GM23338 (cell line): Measurements from ENCODE around the gene RAB11A. TPM values are rescaled to one million over a fixed set of nuclear protein-coding genes. Genes with fewer than 3 reads are reported as not detected.

Experiments used
- ATAC-seq: fragments of 200-7000 bp; cut with Tn5 transposase; 3 replicates; pipeline ENCODE4 v1.9.1; 2020
- DNase-seq: peaks from one replicate; pipeline ENCODE4 v3.0.0-alpha.2; 2015; ENCODE audit warnings: low spot score
- H2AFZ ChIP-seq: fragments of 200-600 bp; sonication (generic); 2 replicates; pipeline ENCODE4 v1.8.0; 2016; ENCODE audit warnings: antibody characterized with exemption, mild to moderate bottlenecking, moderate library complexity
- H3F3A ChIP-seq: fragments of 200-600 bp; sonication (generic); replicated peaks from 2 replicates; pipeline ENCODE4 v1.8.0; 2017; ENCODE audit warnings: antibody characterized with exemption, mixed run types, low read depth
- H3K27ac ChIP-seq: fragments of 200-600 bp; sonication (generic); 2 replicates; pipeline ENCODE4 v1.6.1; 2016; ENCODE audit warnings: low read depth
- H3K27me3 ChIP-seq: fragments of 200-600 bp; sonication (generic); 2 replicates; pipeline ENCODE4 v1.8.0; 2016; ENCODE audit warnings: mild to moderate bottlenecking, mixed run types, moderate library complexity; ENCODE audit not compliant: insufficient read depth
- H3K36me3 ChIP-seq: fragments of 200-600 bp; sonication (generic); 2 replicates; pipeline ENCODE4 v1.8.0; 2016; ENCODE audit warnings: mild to moderate bottlenecking; ENCODE audit not compliant: insufficient read depth
- H3K4me1 ChIP-seq: fragments of 200-600 bp; sonication (generic); 2 replicates; pipeline ENCODE4 v1.8.0; 2016; ENCODE audit warnings: mild to moderate bottlenecking, moderate library complexity; ENCODE audit not compliant: insufficient read depth
- H3K4me2 ChIP-seq: fragments of 200-600 bp; sonication (generic); 2 replicates; pipeline ENCODE4 v1.7.1; 2017; ENCODE audit warnings: mixed run types
- H3K4me3 ChIP-seq: fragments of 200-600 bp; sonication (generic); 2 replicates; pipeline ENCODE4 v1.6.1; 2016; ENCODE audit warnings: mixed run types
- H3K79me2 ChIP-seq: fragments of 200-600 bp; sonication (generic); replicated peaks from 2 replicates; pipeline ENCODE4 v1.8.0; 2017; ENCODE audit warnings: mild to moderate bottlenecking; ENCODE audit not compliant: insufficient read depth
- H3K9me2 ChIP-seq: fragments of 200-600 bp; sonication (generic); 2 replicates; pipeline ENCODE4 v1.8.0; 2017; ENCODE audit not compliant: insufficient read depth
- H4K20me1 ChIP-seq: fragments of 200-600 bp; sonication (generic); replicated peaks from 2 replicates; pipeline ENCODE4 v1.8.0; 2017; ENCODE audit warnings: mild to moderate bottlenecking; ENCODE audit not compliant: insufficient read depth
- H3K27ac Mint-ChIP-seq: 2 replicates; pipeline ENCODE4 v1.8.0; 2020; ENCODE audit warnings: inconsistent platforms, mild to moderate bottlenecking, moderate library complexity, mixed read lengths
- H3K27me3 Mint-ChIP-seq: 3 replicates; pipeline ENCODE4 v1.8.0; 2022; ENCODE audit warnings: low read depth, mild to moderate bottlenecking, moderate library complexity, mixed read lengths, inconsistent platforms; ENCODE audit not compliant: insufficient read depth, poor library complexity
- H3K36me3 Mint-ChIP-seq: 3 replicates; pipeline ENCODE4 v1.8.0; 2021; ENCODE audit warnings: low read depth, mild to moderate bottlenecking, inconsistent platforms, moderate library complexity, mixed read lengths
- H3K4me1 Mint-ChIP-seq: 3 replicates; pipeline ENCODE4 v1.8.0; 2020; ENCODE audit warnings: mild to moderate bottlenecking, inconsistent platforms, mixed read lengths
- H3K4me3 Mint-ChIP-seq: 3 replicates; pipeline ENCODE4 v1.8.0; 2021; ENCODE audit warnings: moderate library complexity, mild to moderate bottlenecking, inconsistent platforms, mixed read lengths
- H3K9me3 Mint-ChIP-seq: 3 replicates; pipeline ENCODE4 v1.8.0; 2020; ENCODE audit warnings: moderate library complexity, mild to moderate bottlenecking, inconsistent platforms, mixed read lengths
- EZH2 ChIP-seq: fragments of 200-600 bp; sonication (generic); IDR thresholded peaks from one replicate; pipeline ENCODE4 v1.8.0; 2017; ENCODE audit warnings: antibody characterized with exemption, mild to moderate bottlenecking, low read depth; ENCODE audit not compliant: unreplicated experiment
- JUNB ChIP-seq: IDR thresholded peaks from one replicate; pipeline ENCODE4 v1.6.1; 2016; ENCODE audit warnings: antibody characterized with exemption; ENCODE audit not compliant: unreplicated experiment
- POLR2AphosphoS5 ChIP-seq: IDR thresholded peaks from 2 replicates; pipeline ENCODE4 v1.6.1; 2016; ENCODE audit warnings: antibody characterized with exemption, low read depth
- REST ChIP-seq: IDR thresholded peaks from one replicate; pipeline ENCODE4 v1.6.1; 2018; ENCODE audit warnings: antibody characterized with exemption; ENCODE audit not compliant: unreplicated experiment
- STAT1 ChIP-seq: IDR thresholded peaks from one replicate; pipeline ENCODE4 v1.6.1; 2016; ENCODE audit warnings: antibody characterized with exemption; ENCODE audit not compliant: unreplicated experiment
- ZNF114 ChIP-seq: fragments of 250-450 bp; sonication (Bioruptor Pico); IDR thresholded peaks from 2 replicates; pipeline ENCODE4 v1.5.0; 2020; ENCODE audit warnings: mild to moderate bottlenecking, moderate library complexity
- ZNF462 ChIP-seq: fragments of 250-450 bp; sonication (Bioruptor Pico); IDR thresholded peaks from 2 replicates; pipeline ENCODE4 v1.5.0; 2020; ENCODE audit warnings: mild to moderate bottlenecking, moderate library complexity
- polyA plus RNA-seq: library from polyadenylated mRNA; unstranded; fragments of >200 nt; fragmentation: Nextera tagmentation; extraction: Ambion mirVana; gene quantifications from 2 replicates; pipeline ENCODE4 v1.2.1, GENCODE V29; 2016
- total RNA-seq: library from RNA; depleted of rRNA; stranded (reverse); fragments of >200 nt; shearing (Covaris generic); gene quantifications from 2 replicates; pipeline ENCODE4 v1.2.3, GENCODE V29; 2014

RAB11A gene
- total and polyA plus RNA-seq, 2 experiments from 2014 or later: 251 to 369 TPM

GRCh38 chr15:65877749-65878148, 8.5 kb downstream of the RAB11A start (continued):
- TF ChIP-seq ZNF462 (CRISPR knock-in tag) (no peak), JUNB (no peak), STAT1 (no peak)

- Histone ChIP-seq H3K36me3 (peaks cover 31% of the 10 kb centered on the region), H3K4me1 (peaks cover 9% of the 10 kb centered on the region; the same call in 1 of the 2 replicates), H3K27ac (no peak overlapping the region), H3K9me2 (no peaks in the 10 kb centered on the region), H3K27me3 (no peaks in the 10 kb centered on the region), H3K4me3 (no peak overlapping the region), H3K79me2 (peaks cover 28% of the 10 kb centered on the region), H3F3A (no peaks in the 10 kb centered on the region), H2AFZ (no peak overlapping the region), H4K20me1 (peaks cover 45% of the 10 kb centered on the region), H3K4me2 (no peak overlapping the region)
- no peak overlapping the region for H3K27ac Mint-ChIP-seq
- H3K9me3 Mint-ChIP-seq: no peaks in the 10 kb centered on the region
- DNase-seq (no peak), ATAC-seq (no peak)
- no peak overlapping the region for H3K4me3 Mint-ChIP-seq
- peaks cover 25% of the 10 kb centered on the region for H3K4me1 Mint-ChIP-seq
- H3K36me3 Mint-ChIP-seq: peaks cover 56% of the 10 kb centered on the region
- peaks cover 1% of the 10 kb centered on the region for H3K27me3 Mint-ChIP-seq
- TF ChIP-seq ZNF114 (CRISPR knock-in tag) (no peak), STAT1 (no peak), JUNB (no peak), EZH2 (no peak), POLR2AphosphoS5 (no peak), REST (no peak)
These were observed 12.6 kb downstream of the RAB11A start for GRCh38 chr15:65881766-65882434.
